Stimulated activated CD8-positive, alpha-beta memory T cell treated with anti-CD3 and anti-CD28 coated beads, Interleukin-4, amount 100 ng/mL, for 1 hour (primary cell): ENCODE data around the gene NQO1.
"Not testable (repeated sequence)": the region's sequence is repeated elsewhere in the genome, so short reads cannot be mapped to it uniquely, and the experiment has no call there.

Source experiments
- DNase-seq, 2 donors: peaks; one replicate each; pipeline ENCODE4 v3.0.0-alpha.2; 2020; ENCODE audit warnings: low read depth in 2 of 2, low spot score in 1 of 2

Gene NQO1

GRCh38 chr16:69726313-69727060 is at the start of gene NQO1:
Gene NQO1 (minus strand): TSS chr16:69726560. CDS start chr16:69726439, 121 bp downstream.
- peak; percentile 60 to 71 for DNase-seq

DNA sequence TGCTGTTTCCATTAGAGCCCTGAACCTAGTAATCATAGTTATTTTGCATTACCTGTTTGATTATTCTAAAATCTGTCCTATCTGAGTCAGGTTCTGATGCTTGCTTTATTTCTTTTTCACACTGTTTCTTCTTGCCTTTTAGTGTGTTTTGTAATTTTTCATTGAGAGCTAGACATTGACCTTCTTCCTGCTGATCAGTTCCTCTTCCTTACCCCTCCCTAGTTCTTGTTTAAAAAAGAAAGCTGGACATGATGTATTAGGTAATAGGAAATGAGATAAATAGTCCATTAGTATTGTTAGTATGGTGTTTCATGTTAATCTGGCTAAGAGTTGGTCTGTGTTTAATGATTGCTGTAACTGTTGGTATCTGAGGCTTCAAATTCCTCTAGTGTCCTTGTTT is 49.2 kb upstream of the NQO1 start:
- no peak for DNase-seq

DNA sequence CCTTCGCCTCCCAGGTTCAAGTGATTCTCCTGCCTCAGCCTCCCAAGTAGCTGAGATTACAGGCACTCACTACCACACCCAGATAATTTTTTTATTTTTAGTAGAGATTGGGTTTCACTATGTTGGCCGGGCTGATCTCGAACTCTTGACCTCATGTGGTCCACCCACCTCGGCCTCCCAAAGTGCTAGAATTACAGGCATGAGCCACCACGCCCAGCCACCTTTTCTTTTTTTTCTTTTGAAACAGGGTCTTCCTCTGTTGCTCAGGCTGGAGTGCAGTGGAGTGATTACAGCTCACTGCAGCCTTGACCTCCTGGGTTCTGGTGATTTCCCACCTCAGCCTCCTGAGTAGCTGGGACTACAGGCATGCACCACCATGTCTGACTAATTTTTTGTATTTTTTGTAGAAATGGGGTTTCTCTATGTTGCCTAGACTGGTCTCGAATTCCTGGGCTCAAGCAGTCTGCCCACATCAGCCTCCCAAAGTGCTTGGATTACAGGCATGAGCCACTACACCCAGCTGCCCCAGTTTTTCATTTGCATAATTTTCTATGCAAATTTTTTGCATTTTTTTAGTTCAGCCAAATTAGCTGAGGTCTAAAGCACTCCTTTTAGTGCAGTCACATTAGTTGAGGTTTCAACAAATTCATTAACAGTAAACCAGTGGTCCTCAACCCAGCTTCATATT is 47.0 kb upstream of the NQO1 start:
- DNase-seq = no peak

DNA sequence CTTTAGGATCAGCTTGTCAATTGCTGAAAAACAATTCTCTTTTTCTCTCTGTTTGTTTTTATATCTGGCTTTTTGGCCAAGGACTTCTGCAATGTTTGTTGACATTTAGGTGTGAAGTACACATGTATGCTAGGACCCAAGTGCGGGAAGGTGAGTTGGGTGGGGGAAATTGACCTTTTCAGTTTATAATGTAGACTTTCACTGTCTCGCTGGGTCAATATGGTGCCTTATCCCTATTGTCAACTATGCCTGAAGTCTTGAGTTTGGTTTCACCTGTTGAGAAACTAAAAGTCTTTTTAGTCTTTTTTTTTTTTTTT is 45.2 kb upstream of the NQO1 start:
- no peak for DNase-seq

- no peak for DNase-seq
These were observed 43.0 kb upstream of the NQO1 start for GRCh38 chr16:69769404-69769803.

- DNase-seq = no peak
These were observed 42.3 kb upstream of the NQO1 start for GRCh38 chr16:69768666-69769065.

- DNase-seq = no peak
These were observed 41.3 kb upstream of the NQO1 start for GRCh38 chr16:69767459-69768229.

DNA sequence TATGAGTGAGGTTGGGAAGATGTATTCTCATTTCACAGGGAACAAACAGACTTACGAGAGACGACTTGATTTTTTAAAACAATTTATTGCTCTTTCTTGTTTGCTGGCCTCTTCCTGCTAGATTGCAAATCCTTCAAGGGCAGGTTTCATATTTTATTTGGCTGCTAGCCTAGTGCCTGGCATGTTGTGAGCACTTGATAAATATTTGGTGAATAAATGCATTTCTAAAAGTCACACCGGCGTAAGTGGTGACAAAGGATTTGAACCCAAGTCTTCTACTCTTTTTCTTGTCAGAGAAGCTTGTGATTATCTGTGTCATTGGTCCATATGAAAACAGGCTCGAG is 37.2 kb upstream of the NQO1 start:
- DNase-seq = no peak

GRCh38 chr16:69762814-69763598 is 36.6 kb upstream of the NQO1 start:
- DNase-seq = no peak

DNA sequence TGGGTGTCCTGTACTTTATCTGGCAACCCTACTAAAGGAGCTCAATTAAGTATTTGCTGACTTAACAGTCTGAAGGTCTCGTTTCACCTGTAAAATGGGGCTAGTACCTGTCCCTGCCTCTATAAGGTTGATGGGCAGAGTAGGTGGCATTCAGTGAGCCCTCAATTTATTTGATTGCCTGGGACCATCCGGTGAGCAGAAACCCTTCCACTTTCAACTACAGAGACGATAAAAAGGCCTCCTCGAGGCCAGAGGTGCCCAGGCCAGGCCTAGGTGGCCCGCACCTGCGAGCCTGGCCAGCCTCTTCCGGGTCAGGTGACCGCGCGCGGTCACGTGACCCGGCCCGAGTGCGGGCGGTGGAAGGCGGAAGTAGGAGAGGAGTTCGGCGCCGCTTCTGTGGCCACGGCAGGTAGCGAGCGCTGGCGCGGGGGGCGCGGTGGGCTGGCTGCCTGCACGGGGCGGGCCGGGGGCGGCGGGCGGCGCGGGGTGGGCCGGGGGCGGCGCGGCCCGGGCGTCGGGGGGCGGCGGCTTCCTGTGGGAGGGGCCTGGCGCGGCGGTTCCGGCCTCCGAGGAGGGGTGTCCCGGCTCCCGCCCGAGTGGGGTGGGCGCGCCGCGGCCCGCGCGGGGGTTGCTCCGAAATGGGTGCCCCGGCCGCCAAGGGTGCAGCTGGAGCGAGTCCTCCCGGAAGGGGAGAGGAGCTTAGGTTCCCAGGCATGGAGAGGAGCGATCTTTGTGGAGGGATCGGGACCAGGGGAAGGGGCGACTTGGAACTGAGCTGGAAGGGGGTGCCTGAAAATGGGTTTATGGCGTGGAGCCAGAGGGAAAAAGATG is 35.8 kb upstream of the NQO1 start, which contains the start of gene WWP2:
Gene WWP2 (plus strand): TSS at position 350 of the 831 bp plus-strand sequence. CDS start 24,679 bp downstream, outside the sequence.
- peak; percentile 49 to 55 for DNase-seq

DNA sequence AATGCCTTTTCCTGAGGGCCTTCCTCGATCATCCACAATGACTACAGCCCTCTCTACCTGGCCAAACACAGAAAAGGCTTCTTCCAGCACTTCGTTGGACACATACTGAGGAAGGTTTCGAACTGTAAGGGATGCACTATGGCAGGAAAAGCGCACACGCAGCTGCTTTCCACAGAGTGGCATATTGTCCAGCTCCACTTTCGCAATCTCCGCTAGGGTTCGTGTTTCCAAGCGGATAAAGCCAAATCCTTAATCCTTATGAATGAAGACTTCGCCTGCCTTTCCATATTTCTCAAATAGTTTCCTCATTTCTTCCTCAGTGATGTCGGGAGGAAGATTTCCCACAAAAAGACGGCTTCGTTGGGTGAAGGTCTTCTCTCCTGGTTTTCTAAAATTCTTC is 31.0 kb upstream of the NQO1 start:
- not testable (repeated sequence) for DNase-seq

GRCh38 chr16:69756705-69757104 is 30.3 kb upstream of the NQO1 start:
- no peak for DNase-seq

DNA sequence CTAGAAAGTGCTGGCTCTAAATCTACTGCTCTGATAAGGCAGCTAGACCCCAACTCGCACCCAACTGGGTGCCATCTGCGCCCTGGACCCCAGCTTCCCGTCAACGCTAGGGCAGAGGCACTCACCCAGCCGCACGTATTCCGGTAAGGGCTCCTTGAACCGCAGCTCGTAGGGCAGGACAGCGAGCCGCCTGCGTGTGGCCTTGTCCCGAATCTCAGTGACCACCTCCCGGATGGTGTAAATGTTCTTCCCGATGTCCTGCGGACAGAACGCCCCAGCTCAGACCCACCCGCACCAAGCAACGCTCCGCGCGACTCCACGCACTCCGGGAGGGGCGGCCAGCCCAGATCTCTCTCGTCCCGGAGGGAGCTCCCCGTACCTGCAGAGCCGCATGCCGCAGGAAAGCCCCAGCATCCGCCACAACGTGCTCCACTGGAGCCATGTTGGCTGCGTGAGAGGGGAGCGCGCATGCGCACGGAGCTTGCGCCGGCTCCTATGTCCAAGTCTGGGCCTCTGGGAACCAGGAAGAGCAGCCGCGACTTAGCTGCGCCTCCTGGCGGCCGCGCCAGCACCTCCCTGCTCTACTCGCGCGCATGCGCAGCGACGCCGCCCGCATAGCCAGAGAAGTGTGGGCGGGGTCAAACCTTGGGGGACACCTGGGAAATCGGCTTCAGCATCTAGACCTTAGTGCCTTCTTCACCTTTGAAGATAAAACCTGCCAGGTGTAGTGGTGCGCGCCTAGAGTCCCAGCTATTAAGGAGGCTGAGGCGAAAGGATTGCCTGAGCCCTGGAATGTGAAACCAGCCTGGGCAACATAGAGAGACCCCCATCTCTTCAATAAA is 28.3 kb upstream of the NQO1 start, which contains the start of gene NOB1:
Gene NOB1 (minus strand): TSS at position 458 of the 842 bp plus-strand sequence. CDS start 16 bp downstream, at position 442.
- DNase-seq = peak; percentile 88 to 94

- no peak for DNase-seq
These were observed 27.7 kb upstream of the NQO1 start for GRCh38 chr16:69754143-69754468.

GRCh38 chr16:69748694-69749345 is 22.5 kb upstream of the NQO1 start:
- no peak for DNase-seq

DNA sequence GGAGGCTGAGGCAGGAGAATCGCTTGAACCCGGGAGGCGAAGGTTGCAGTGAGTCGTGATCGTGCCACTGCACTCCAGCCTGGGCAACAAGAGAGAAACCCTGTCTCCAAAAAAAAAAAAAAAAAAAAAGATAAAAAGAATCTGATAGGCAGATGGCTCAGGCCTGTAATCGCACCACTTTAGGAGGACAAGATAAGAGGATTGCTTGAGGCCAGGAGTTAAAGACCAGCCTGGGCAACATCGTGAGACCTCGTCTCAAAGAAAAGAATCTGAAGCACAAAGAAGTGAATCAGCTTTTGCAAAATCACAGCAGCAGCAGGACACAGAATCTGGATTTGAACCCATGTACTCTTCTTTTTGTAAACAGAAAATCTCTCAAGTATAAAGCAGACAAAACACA is 20.8 kb upstream of the NQO1 start:
- DNase-seq = no peak

- DNase-seq = no peak
These were observed 19.6 kb upstream of the NQO1 start for GRCh38 chr16:69745959-69746358.

DNA sequence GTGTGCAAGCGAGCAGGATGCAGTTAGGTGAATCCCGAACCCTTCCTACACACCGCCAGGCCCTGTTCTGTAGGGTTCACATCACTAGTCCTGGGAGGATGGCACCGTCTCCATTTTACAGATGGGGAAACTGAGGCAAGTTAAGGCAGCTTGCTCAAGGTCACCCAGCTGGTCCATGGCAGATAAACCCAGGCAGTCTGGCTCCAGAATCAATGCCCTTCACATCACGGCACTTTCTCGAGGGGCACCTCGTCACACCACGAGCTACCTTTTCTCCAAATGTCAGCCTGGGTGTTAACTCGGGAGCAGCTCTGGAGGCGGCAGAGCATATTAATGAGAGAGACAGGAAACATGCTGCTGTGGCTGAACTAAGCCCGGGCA is 18.9 kb upstream of the NQO1 start:
- no peak for DNase-seq
